ENCODE results near the gene FGD5.

The FGD5 gene

GRCh38 chr3:14784087-14784681 is 34.6 kb upstream of the FGD5 start:
- no peak for TF ChIP-seq ZNF274 (IDR thresholded peaks at IDR 0.05; ENCODE audit: low read depth, low read length)

GRCh38 chr3:14785207-14786155 is 33.3 kb upstream of the FGD5 start:
- no peak for TF ChIP-seq ZNF274 (IDR thresholded peaks at IDR 0.05; ENCODE audit: low read depth, low read length)
- H3K4me3 ChIP-seq (ENCODE audit: low read length): no peak overlapping the region

More at GRCh38 chr3:14784087-14784681, 34.6 kb upstream of the FGD5 start:
- no peak overlapping the region for H3K4me3 ChIP-seq (ENCODE audit: low read length)

GRCh38 chr3:14786369-14786768 is 32.4 kb upstream of the FGD5 start:
- H3K4me3 ChIP-seq (ENCODE audit: low read length): no peak overlapping the region
- no peak for TF ChIP-seq ZNF274 (IDR thresholded peaks at IDR 0.05; ENCODE audit: low read depth, low read length)

DNA sequence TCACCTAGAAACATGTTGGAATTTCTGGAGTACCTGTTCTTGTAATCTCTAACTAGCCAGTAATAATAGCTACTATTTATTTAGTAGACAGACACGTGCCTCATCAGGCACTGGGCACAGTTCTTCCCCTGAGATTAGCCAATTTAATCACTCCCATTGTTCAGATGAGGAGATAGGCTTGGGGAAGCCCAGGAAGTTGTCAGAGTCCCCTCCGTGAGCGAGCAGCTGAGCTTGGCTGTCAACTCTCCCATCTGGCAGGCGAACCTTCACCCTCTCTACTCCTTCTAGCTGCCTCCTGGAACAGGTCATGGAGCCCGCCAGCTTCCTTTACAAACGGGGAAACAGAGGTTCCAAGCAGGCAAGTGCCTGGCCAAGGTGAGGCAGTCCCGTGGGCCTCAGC is 31.1 kb upstream of the FGD5 start:
- TF ChIP-seq ZNF274 (IDR thresholded peaks at IDR 0.05; ENCODE audit: low read depth, low read length): no peak
- no peak overlapping the region for H3K4me3 ChIP-seq (ENCODE audit: low read length)

DNA sequence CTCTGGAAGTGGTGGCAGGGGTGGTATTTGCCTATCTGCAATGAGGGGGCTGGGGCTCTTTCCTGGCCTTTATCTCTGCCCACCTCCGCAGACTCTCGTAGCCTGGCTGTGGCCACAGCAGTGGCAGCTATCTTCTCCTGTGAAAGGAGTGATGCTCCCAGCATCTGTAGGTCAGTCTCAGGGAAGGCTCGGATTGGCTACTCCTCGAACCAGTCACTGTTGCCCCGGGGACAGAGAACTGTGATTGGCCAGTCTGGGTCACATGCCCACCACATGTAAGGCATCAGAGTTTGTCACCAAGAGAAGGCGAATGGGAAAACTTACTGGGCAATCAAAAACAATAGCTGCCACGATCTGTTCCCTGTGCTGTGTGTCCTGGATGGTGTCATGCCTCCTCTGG is 30.1 kb upstream of the FGD5 start:
- TF ChIP-seq ZNF274 (IDR thresholded peaks at IDR 0.05; ENCODE audit: low read depth, low read length): no peak

GRCh38 chr3:14789221-14789620 is 29.5 kb upstream of the FGD5 start:
- no peak overlapping the region for H3K4me3 ChIP-seq (ENCODE audit: low read length)
- TF ChIP-seq ZNF274 (IDR thresholded peaks at IDR 0.05; ENCODE audit: low read depth, low read length): no peak

More for the DNA sequence above, 30.1 kb upstream of the FGD5 start:
- no peak overlapping the region for H3K4me3 ChIP-seq (ENCODE audit: low read length)

DNA sequence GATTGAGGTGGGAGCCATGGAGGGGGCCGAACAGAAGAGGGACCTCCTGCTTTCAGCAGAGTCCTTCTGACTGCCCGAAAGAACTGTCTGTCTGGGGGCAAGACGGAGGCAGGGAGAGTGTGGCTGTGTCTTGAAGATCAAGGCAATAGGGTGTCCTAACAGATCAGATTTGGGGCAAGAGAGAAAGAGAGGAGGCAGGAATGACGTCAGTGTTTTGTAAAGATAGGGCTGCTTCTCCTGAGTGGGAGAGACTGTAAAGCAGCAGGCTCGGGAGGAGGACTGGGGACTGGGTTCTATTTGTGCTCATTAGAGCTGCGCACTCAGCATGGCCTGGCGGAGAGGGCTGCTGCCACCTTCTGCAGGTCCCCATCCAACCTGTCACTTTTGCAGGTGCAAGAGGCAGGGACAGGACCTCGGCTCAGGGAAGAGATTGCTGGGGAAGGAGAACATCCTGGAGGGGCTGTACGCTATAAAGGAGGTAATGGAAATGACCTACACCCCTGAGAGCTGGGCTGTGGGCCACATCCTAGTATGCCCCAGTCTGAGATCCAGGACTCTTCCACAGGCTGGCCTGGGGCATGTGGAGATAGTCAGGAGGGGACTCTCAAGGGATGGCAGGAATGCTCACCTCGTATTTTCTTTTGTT is 29.0 kb upstream of the FGD5 start:
- no peak overlapping the region for H3K4me3 ChIP-seq (ENCODE audit: low read length)
- no peak for TF ChIP-seq ZNF274 (IDR thresholded peaks at IDR 0.05; ENCODE audit: low read depth, low read length)

DNA sequence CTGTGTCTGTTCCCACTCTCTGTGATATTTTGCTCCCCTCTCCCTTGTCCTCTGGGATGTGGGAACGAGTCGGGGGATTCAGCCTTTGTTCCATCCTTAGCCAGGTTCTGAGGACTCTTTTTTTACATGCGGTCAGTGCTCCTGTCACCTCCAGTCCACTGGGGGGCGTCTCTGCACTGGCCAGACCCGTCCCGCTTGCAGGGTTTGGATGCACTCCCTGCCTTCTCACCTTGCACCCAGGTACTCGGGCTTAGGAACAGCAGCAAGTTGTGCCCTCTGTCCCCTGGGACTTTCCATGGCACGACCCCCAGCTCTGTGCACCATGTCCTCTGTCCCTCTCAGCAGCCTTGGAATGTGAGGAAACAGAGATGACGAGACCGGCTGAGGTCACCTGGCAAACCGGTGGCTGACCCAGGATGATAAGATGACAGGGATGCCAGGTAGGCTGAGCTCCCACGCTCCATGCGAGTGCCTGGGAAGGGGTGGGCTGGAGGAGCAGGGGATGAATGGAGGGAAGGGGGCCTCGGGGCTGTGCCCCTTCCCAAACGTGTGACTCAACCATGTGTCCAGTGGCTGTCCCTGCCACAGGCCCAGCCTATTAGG is 27.3 kb upstream of the FGD5 start:
- no peak overlapping the region for H3K4me3 ChIP-seq (ENCODE audit: low read length)
- no peak for TF ChIP-seq ZNF274 (IDR thresholded peaks at IDR 0.05; ENCODE audit: low read depth, low read length)

DNA sequence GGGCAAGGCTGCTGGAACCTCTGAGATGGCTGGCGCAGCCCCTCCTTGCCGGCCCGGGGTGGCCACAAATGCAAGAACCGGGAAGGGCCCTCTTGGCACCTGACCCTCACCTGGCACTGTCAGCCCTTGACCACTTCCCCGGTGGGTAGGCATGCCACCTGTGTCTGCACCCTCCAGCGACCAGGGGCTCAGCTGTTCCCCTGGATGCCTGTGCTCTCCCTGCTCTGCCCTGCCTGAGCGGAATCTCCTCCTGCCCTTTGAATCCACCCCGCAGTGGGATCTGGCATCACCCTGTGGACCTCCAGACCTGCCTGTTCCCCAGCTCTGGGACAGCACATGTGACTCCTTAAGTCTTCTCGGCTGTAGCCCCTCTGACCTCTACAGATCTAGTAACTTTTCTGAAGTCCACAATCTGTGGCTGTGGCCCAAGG is 26.1 kb upstream of the FGD5 start:
- TF ChIP-seq ZNF274 (IDR thresholded peaks at IDR 0.05; ENCODE audit: low read depth, low read length): no peak
- no peak overlapping the region for H3K4me3 ChIP-seq (ENCODE audit: low read length)

- no peak for TF ChIP-seq ZNF274 (IDR thresholded peaks at IDR 0.05; ENCODE audit: low read depth, low read length)
Measured at GRCh38 chr3:14793126-14793857, 25.5 kb upstream of the FGD5 start.

DNA sequence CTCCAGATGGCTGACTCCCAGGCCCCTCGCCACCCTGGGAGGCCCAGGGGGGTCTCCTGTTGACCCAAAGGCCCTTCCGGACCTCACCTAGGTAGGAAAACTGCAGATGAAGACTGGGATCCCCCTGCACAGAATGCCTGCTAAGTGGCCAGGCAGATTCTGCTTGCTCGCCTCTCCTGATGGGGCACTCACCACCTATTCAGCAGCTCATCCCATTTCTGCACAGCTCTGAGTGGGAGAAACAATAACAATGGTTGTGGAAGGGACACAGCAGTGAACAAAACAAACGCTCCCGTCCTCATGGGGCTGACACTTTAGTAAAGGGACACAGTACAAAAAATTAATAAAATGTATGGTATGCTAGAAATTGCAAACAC is 24.9 kb upstream of the FGD5 start:
- TF ChIP-seq ZNF274 (IDR thresholded peaks at IDR 0.05; ENCODE audit: low read depth, low read length): no peak
- no peak overlapping the region for H3K4me3 ChIP-seq (ENCODE audit: low read length)

More at GRCh38 chr3:14793126-14793857, 25.5 kb upstream of the FGD5 start:
- H3K4me3 ChIP-seq (ENCODE audit: low read length): no peak overlapping the region

DNA sequence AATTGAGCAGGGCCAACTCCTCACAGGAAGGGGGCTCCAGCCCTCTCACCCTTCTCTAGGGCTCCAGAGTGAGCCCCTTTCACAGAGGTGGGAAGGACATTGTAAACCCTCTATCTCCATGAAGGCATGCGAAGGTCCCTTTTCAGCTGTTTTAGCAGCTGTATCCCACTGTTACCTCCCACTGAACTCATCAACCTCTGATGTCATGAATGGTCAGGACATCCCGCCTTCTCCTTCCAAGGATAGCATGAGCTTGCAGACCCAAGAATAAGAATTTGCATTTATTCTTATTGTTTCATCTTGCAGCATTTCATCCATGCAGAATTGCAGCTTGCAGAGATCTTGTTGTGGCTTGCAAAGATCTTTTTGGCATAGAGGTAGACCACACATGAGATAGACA is 24.3 kb upstream of the FGD5 start:
- H3K4me3 ChIP-seq (ENCODE audit: low read length): no peak overlapping the region
- TF ChIP-seq ZNF274 (IDR thresholded peaks at IDR 0.05; ENCODE audit: low read depth, low read length): no peak

DNA sequence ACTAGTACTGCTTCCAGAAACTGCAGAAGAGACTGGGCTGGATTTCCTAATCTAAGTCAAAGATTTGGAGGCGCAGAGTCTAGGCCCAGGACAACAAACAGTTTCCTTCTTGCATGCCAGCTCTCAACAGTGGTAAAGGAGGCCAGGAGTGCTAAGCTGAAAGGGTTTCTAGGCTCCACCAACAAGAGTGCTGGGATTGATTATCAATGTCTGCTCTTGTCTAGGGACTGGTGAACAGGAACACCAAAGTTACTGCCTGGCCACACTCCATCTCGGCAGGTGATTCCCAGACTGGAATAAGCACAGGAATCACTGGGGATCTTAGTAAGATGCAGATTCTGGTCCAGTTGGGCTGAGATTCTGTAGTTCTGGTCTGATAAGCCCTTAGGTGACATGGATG is 22.8 kb upstream of the FGD5 start:
- no peak overlapping the region for H3K4me3 ChIP-seq (ENCODE audit: low read length)

More for the DNA sequence above, 22.8 kb upstream of the FGD5 start:
- TF ChIP-seq ZNF274 (IDR thresholded peaks at IDR 0.05; ENCODE audit: low read depth, low read length): no peak

All from GM08714 (cell line).